HEK293 (cell line): ENCODE measurements around the gene SKOR2.

Source experiments
- CTCF ChIA-PET: fragments of 350-600 bp; formaldehyde crosslinking; extraction: SDS; loops from one replicate; lab custom pipeline; 2021; ENCODE audit warnings: antibody characterized with exemption; lab: Yijun Ruan, JAX
- POLR2A ChIA-PET: fragments of 300-600 bp; formaldehyde crosslinking; extraction: SDS; loops from one replicate; lab custom pipeline; 2020; ENCODE audit warnings: antibody characterized with exemption, inconsistent platforms; lab: Yijun Ruan, JAX
- H3K27ac ChIP-seq: fragments of 200-500 bp; sonication (Bioruptor generic); 2 replicates; pipeline ENCODE4 v1.5.1; 2014; ENCODE audit warnings: low read depth, low read length, control low read depth, inconsistent platforms; ENCODE audit errors: extremely low read depth
- H3K36me3 ChIP-seq, 2 experiments: fragments of 200-500 bp in 1 of 2; sonication (Bioruptor generic) in 1 of 2; 1 replicate in 1 of 2; 2 replicates in 1 of 2; pipeline ENCODE4 v1.5.1; 2014 to 2017; ENCODE audit warnings: inconsistent platforms in 2 of 2, low read length in 2 of 2; ENCODE audit not compliant: control insufficient read depth in 2 of 2, insufficient read depth in 1 of 2
- H3K4me1 ChIP-seq: fragments of 200-500 bp; sonication (Bioruptor generic); 2 replicates; pipeline ENCODE4 v1.5.1; 2014; ENCODE audit warnings: mild to moderate bottlenecking, low read length, inconsistent platforms; ENCODE audit not compliant: control insufficient read depth, insufficient read depth
- H3K4me3 ChIP-seq: 2 replicates; pipeline ENCODE4 v1.5.1; 2011; ENCODE audit warnings: low read depth, mild to moderate bottlenecking, control low read depth, low read length, moderate library complexity
- H3K9me3 ChIP-seq: fragments of 200-500 bp; sonication (Bioruptor generic); 2 replicates; pipeline ENCODE4 v1.5.1; 2014; ENCODE audit warnings: low read depth, low read length, inconsistent platforms; ENCODE audit not compliant: control insufficient read depth, insufficient read depth
- ATF2 ChIP-seq: fragments of 450-650 bp; formaldehyde crosslinking; IDR thresholded peaks from 2 replicates; pipeline ENCODE4 v1.5.1; 2016; ENCODE audit warnings: missing biosample characterization, missing genetic modification characterization, low read depth
- EGR2 ChIP-seq: fragments of 450-650 bp; formaldehyde crosslinking; IDR thresholded peaks from 2 replicates; pipeline ENCODE4 v1.5.1; 2016; ENCODE audit warnings: low read depth, missing biosample characterization, missing genetic modification characterization
- KLF9 ChIP-seq: fragments of 450-650 bp; formaldehyde crosslinking; IDR thresholded peaks from 2 replicates; pipeline ENCODE4 v1.5.1; 2016; ENCODE audit warnings: missing biosample characterization, missing genetic modification characterization, low read depth
- SCRT2 ChIP-seq: fragments of 450-650 bp; formaldehyde crosslinking; IDR thresholded peaks from 2 replicates; pipeline ENCODE4 v1.5.1; 2016; ENCODE audit warnings: missing biosample characterization, missing genetic modification characterization
- YY1 ChIP-seq: fragments of 450-650 bp; formaldehyde crosslinking; IDR thresholded peaks from 2 replicates; pipeline ENCODE4 v1.5.1; 2018; ENCODE audit warnings: missing biosample characterization, missing genetic modification characterization
- ZNF114 ChIP-seq: fragments of 450-650 bp; formaldehyde crosslinking; IDR thresholded peaks from 2 replicates; pipeline ENCODE4 v1.5.0; 2017; ENCODE audit warnings: missing biosample characterization, missing genetic modification characterization
- ZNF157 ChIP-seq: fragments of 450-650 bp; formaldehyde crosslinking; IDR thresholded peaks from 2 replicates; pipeline ENCODE4 v1.5.1; 2016; ENCODE audit warnings: missing biosample characterization, missing genetic modification characterization
- ZNF175 ChIP-seq: fragments of 450-650 bp; formaldehyde crosslinking; IDR thresholded peaks from 2 replicates; pipeline ENCODE4 v1.5.1; 2016; ENCODE audit warnings: missing biosample characterization, missing genetic modification characterization
- ZNF18 ChIP-seq: fragments of 450-650 bp; formaldehyde crosslinking; IDR thresholded peaks from 2 replicates; pipeline ENCODE4 v1.5.1; 2016; ENCODE audit warnings: missing biosample characterization, missing genetic modification characterization
- ZNF26 ChIP-seq: fragments of 450-650 bp; formaldehyde crosslinking; IDR thresholded peaks from 2 replicates; pipeline ENCODE4 v1.5.1; 2016; ENCODE audit warnings: missing biosample characterization, missing genetic modification characterization
- ZNF341 ChIP-seq: fragments of 450-650 bp; formaldehyde crosslinking; IDR thresholded peaks from 2 replicates; pipeline ENCODE4; 2016; ENCODE audit warnings: low read depth, missing biosample characterization, missing genetic modification characterization
- ZNF404 ChIP-seq: fragments of 450-650 bp; formaldehyde crosslinking; IDR thresholded peaks from 2 replicates; pipeline ENCODE4 v1.5.1; 2017; ENCODE audit warnings: missing biosample characterization, missing genetic modification characterization
- ZNF48 ChIP-seq: fragments of 450-650 bp; formaldehyde crosslinking; IDR thresholded peaks from 2 replicates; pipeline ENCODE4 v1.5.1; 2016; ENCODE audit warnings: missing biosample characterization, missing genetic modification characterization
- ZNF514 ChIP-seq: fragments of 450-650 bp; formaldehyde crosslinking; IDR thresholded peaks from 2 replicates; pipeline ENCODE4 v1.5.1; 2016; ENCODE audit warnings: missing biosample characterization, missing genetic modification characterization
- ZNF596 ChIP-seq: fragments of 450-650 bp; IDR thresholded peaks from 2 replicates; pipeline ENCODE4 v1.5.0; 2018; ENCODE audit warnings: missing biosample characterization, mild to moderate bottlenecking, missing genetic modification characterization, moderate library complexity
- ZNF600 ChIP-seq: fragments of 450-650 bp; formaldehyde crosslinking; IDR thresholded peaks from 2 replicates; pipeline ENCODE4 v1.5.1; 2016; ENCODE audit warnings: missing biosample characterization, missing genetic modification characterization
- ZNF768 ChIP-seq: fragments of 450-650 bp; formaldehyde crosslinking; IDR thresholded peaks from 2 replicates; pipeline ENCODE4 v1.5.1; 2018; ENCODE audit warnings: missing biosample characterization, mild to moderate bottlenecking, missing genetic modification characterization
- ZNF837 ChIP-seq: fragments of 450-650 bp; formaldehyde crosslinking; IDR thresholded peaks from 2 replicates; pipeline ENCODE4 v1.5.1; 2016; ENCODE audit warnings: missing biosample characterization, missing genetic modification characterization
- ZSCAN16 ChIP-seq: fragments of 450-650 bp; formaldehyde crosslinking; IDR thresholded peaks from 2 replicates; pipeline ENCODE4 v1.5.1; 2016; ENCODE audit warnings: missing biosample characterization, missing genetic modification characterization
- TF ChIP-seq, protein P1 (sequence below): fragments of 450-650 bp; formaldehyde crosslinking; IDR thresholded peaks from 2 replicates; pipeline ENCODE4 v1.5.1; 2016; ENCODE audit warnings: missing biosample characterization, missing genetic modification characterization
- TF ChIP-seq, protein P2 (sequence below): fragments of 450-650 bp; formaldehyde crosslinking; IDR thresholded peaks from 2 replicates; pipeline ENCODE4 v1.5.0; 2017; ENCODE audit warnings: missing biosample characterization, missing genetic modification characterization, borderline replicate concordance

The SKOR2 gene

GRCh38 chr18:47285456-47285855, 34.0 kb upstream of the SKOR2 start:
- H3K4me3 ChIP-seq, result no peak overlapping the region
- TF ChIP-seq ZNF514 (tag by site-specific recombination), result no peak
- TF ChIP-seq ZNF18, result no peak
- TF ChIP-seq ZNF768, result no peak
- no peak for TF ChIP-seq ZNF26 (tag by site-specific recombination)
- no peak for TF ChIP-seq ZNF596 (tag by site-specific recombination)
- no peak for TF ChIP-seq ZNF175 (tag by site-specific recombination)
- TF ChIP-seq ZNF48 (tag by site-specific recombination), result no peak
- no peak for TF ChIP-seq ZNF341 (tag by site-specific recombination)
- TF ChIP-seq KLF9 (tag by site-specific recombination), result no peak
- TF ChIP-seq, protein P1, sequence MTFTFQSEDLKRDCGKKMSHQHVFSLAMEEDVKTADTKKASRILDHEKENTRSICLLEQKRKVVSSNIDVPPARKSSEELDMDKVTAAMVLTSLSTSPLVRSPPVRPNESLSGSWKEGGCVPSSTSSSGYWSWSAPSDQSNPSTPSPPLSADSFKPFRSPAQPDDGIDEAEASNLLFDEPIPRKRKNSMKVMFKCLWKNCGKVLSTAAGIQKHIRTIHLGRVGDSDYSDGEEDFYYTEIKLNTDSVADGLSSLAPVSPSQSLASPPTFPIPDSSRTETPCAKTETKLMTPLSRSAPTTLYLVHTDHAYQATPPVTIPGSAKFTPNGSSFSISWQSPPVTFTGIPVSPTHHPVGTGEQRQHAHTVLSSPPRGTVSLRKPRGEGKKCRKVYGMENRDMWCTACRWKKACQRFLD (tag by site-specific recombination), result no peak
- no peak for TF ChIP-seq ATF2 (tag by site-specific recombination)
- TF ChIP-seq ZNF114 (tag by site-specific recombination), result no peak
- TF ChIP-seq ZNF837 (tag by site-specific recombination), result no peak
- TF ChIP-seq, protein P2, sequence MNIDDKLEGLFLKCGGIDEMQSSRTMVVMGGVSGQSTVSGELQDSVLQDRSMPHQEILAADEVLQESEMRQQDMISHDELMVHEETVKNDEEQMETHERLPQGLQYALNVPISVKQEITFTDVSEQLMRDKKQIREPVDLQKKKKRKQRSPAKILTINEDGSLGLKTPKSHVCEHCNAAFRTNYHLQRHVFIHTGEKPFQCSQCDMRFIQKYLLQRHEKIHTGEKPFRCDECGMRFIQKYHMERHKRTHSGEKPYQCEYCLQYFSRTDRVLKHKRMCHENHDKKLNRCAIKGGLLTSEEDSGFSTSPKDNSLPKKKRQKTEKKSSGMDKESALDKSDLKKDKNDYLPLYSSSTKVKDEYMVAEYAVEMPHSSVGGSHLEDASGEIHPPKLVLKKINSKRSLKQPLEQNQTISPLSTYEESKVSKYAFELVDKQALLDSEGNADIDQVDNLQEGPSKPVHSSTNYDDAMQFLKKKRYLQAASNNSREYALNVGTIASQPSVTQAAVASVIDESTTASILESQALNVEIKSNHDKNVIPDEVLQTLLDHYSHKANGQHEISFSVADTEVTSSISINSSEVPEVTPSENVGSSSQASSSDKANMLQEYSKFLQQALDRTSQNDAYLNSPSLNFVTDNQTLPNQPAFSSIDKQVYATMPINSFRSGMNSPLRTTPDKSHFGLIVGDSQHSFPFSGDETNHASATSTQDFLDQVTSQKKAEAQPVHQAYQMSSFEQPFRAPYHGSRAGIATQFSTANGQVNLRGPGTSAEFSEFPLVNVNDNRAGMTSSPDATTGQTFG, result no peak
- no peak for TF ChIP-seq SCRT2 (tag by site-specific recombination)
- TF ChIP-seq ZNF404 (tag by site-specific recombination), result no peak
- TF ChIP-seq, all 188 proteins: peak for 0
- CTCF ChIA-PET, result interaction anchor here (0.6 to 2.9 kb wide), 3 partner anchors 71 to 469 kb away, joined by 3 to 18 read pairs (median 3); no protein-coding TSS in a partner anchor
- Histone ChIP-seq H3K9me3 (no peaks in the 10 kb centered on the region), H3K4me1 (no peaks in the 10 kb centered on the region), H3K36me3 (no peaks in the 10 kb centered on the region), H3K27ac (no peak overlapping the region)
- POLR2A ChIA-PET, result no interaction called here

DNA sequence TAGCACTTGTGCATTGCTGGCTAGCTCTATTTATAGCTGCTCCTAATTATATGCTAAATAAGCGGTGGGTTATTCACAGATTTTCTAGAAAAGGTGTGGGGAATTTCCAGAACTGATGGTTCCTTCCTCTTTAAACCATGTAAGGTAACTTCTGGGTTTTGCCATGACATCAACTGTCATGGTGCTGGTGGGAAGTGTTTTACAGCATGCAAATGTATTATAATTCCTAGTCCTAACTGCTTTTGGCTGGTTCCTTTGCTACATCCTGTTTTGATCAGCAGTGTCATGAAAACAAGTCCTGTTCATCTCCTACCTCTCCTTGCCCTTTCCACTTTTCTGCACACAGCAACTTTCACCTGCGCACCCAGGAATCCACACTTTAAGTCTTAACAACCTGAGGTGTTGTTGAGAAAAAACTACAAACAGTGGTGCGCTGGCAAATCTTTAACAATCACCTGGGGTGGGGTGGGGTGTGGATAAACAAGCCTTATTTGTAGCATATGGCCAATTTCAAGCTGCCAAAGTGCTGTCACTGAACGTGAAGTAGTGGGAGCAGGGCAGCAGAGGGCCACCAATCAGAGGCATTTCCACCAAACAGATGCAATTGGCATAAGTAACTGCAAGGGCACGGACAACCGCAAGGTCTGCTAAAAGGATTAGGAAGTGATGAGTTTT, 33.4 kb upstream of the SKOR2 start:
- ChIA-PET POLR2A (no interaction called here), CTCF (interaction anchor here (1.1 to 2.9 kb wide), 3 partner anchors 9 to 470 kb away, joined by 3 to 18 read pairs (median 3); no protein-coding TSS in a partner anchor)
- Histone ChIP-seq H3K27ac (no peak overlapping the region), H3K36me3 (no peaks in the 10 kb centered on the region), H3K4me1 (no peaks in the 10 kb centered on the region), H3K4me3 (no peak overlapping the region), H3K9me3 (no peaks in the 10 kb centered on the region)
- TF ChIP-seq ZNF157 (tag by site-specific recombination), result no peak
- no peak for TF ChIP-seq ZNF341 (tag by site-specific recombination)
- no peak for TF ChIP-seq ATF2 (tag by site-specific recombination)
- TF ChIP-seq EGR2, result no peak
- no peak for TF ChIP-seq SCRT2 (tag by site-specific recombination)
- no peak for TF ChIP-seq YY1 (tag by site-specific recombination)
- TF ChIP-seq ZSCAN16 (tag by site-specific recombination), result no peak
- TF ChIP-seq ZNF600, result no peak
